ENCODE data around the gene SLC9C2. TPM values are rescaled to one million over a fixed set of nuclear protein-coding genes. Genes with fewer than 3 reads are reported as not detected.
A peak's percentile ranks its signal among the peaks of the same experiment; 100 is the strongest.
"Not testable (repeated sequence)": the region's sequence is repeated elsewhere in the genome, so short reads cannot be mapped to it uniquely, and the experiment has no call there.

SLC9C2 gene
- total and polyA plus RNA-seq, 7 experiments from 2014 or later, result not detected

DNA sequence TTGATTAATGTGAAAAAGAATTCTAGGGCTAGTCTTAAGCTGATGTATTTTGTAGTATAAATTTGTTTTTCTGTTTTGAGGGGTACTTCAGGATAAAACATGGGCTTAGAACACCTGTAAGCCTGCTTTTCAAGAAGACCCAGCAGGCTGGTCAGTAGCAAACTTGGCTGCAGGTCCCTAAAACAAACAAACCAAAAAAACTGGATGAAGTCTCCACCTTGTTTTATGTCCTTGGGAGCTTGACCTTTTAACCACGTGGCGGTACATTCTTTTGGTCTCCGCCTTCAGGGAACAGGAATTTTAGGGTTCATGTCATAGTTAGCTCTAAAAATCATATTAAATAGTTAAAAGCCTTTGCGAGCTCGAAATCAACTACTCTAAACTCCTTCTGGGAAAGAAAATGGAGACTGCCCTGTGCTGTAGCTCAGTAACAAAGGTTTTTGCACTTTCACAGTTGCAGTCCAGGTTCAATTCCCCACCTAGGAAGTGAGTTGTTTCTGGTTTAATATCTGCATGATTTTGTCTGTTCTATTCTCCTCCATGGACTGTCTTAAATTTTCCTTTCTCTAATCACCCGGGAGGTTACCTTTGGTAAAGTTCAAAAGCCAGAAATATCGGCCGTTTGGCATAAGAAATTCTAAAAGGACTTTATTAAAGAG, 107.1 kb downstream of the SLC9C2 start:
- Histone ChIP-seq H3K4me1 (ENCODE audit: control insufficient read depth in 2 of 2, insufficient read depth in 2 of 2, low read length in 2 of 2) (no peaks in the 10 kb centered on the region), H3K27ac (ENCODE audit: low read depth, low read length) (no peak overlapping the region), H3K4me3 (ENCODE audit: low read length) (no peak overlapping the region), H3K9me3 (ENCODE audit: control insufficient read depth in 2 of 3, low read length in 3 of 3) (no peaks in the 10 kb centered on the region), H3K36me3 (ENCODE audit: control insufficient read depth in 2 of 3, insufficient read depth in 3 of 3, low read length in 3 of 3) (no peaks in the 10 kb centered on the region), H3K27me3 (ENCODE audit: control insufficient read depth in 2 of 2, insufficient read depth in 2 of 2, low read length in 2 of 2) (no peaks in the 10 kb centered on the region)
- DNase-seq (no peak), ATAC-seq (no peak)
- CTCF ChIA-PET, result no interaction called here
- Mint-ChIP-seq H3K27me3 (no peaks in the 10 kb centered on the region), H3K4me1 (peaks cover 0 to 3% (median 0%) of the 10 kb centered on the region in 7 donors), H3K4me3 (no peak overlapping the region), H3K36me3 (peaks cover 0 to 17% (median 6%) of the 10 kb centered on the region in 5 donors), H3K9me3 (peaks cover 0 to 17% (median 4%) of the 10 kb centered on the region in 11 donors), H3K27ac (no peak overlapping the region)
- intact Hi-C loops (cut with micrococcal nuclease), result no loop called here
- POLR2A ChIA-PET, result no interaction called here

DNA sequence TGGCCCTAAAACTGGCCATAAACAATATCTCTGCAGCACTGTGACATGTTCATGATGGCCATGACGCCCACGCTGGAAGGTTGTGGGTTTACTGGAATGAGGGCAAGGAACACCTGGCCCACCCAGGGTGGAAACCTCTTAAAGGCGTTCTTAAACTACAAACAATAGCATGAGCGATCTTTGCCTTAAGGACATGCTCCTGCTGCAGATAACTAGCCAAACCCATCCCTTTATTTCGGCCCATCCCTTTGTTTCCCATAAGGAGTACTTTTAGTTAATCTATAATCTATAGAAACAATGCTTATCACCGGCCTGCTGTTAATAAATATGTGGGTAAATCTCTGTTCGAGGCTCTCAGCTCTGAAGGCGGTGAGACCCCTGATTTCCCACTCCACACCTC, 109.7 kb downstream of the SLC9C2 start:
- H3K27ac Mint-ChIP-seq; DNase-seq; H3K9me3 ChIP-seq (ENCODE audit: control insufficient read depth in 2 of 3, low read length in 3 of 3); CTCF ChIA-PET; H3K27me3 Mint-ChIP-seq; POLR2A ChIA-PET; intact Hi-C loops (cut with micrococcal nuclease); H3K4me3 Mint-ChIP-seq; H3K4me1 Mint-ChIP-seq; H3K4me3 ChIP-seq (ENCODE audit: low read length); H3K27ac ChIP-seq (ENCODE audit: low read depth, low read length); H3K4me1 ChIP-seq (ENCODE audit: control insufficient read depth in 2 of 2, insufficient read depth in 2 of 2, low read length in 2 of 2); ATAC-seq; H3K36me3 ChIP-seq (ENCODE audit: control insufficient read depth in 2 of 3, insufficient read depth in 3 of 3, low read length in 3 of 3); H3K27me3 ChIP-seq (ENCODE audit: control insufficient read depth in 2 of 2, insufficient read depth in 2 of 2, low read length in 2 of 2): not testable (repeated sequence)
- Mint-ChIP-seq H3K36me3 (peaks cover 0 to 30% (median 18%) of the 10 kb centered on the region in 5 donors), H3K9me3 (peaks cover 0 to 17% (median 4%) of the 10 kb centered on the region in 11 donors)

- intact Hi-C loops (cut with micrococcal nuclease), result no loop called here
- H3K4me3 Mint-ChIP-seq, result no peak overlapping the region
- no peak for DNase-seq
- peaks cover 0 to 12% (median 3%) of the 10 kb centered on the region in 11 donors for H3K9me3 Mint-ChIP-seq
- Histone ChIP-seq H3K4me3 (ENCODE audit: low read length) (no peak overlapping the region), H3K27ac (ENCODE audit: low read depth, low read length) (no peak overlapping the region), H3K9me3 (ENCODE audit: control insufficient read depth in 2 of 3, low read length in 3 of 3) (no peaks in the 10 kb centered on the region), H3K36me3 (ENCODE audit: control insufficient read depth in 2 of 3, insufficient read depth in 3 of 3, low read length in 3 of 3) (peaks cover 0 to 22% (median 12%) of the 10 kb centered on the region in 3 experiments), H3K27me3 (ENCODE audit: control insufficient read depth in 2 of 2, insufficient read depth in 2 of 2, low read length in 2 of 2) (no peaks in the 10 kb centered on the region), H3K4me1 (ENCODE audit: control insufficient read depth in 2 of 2, insufficient read depth in 2 of 2, low read length in 2 of 2) (no peaks in the 10 kb centered on the region)
- ChIA-PET POLR2A (no interaction called here), CTCF (interaction anchor here (1.3 kb wide), 1 partner anchor 62 kb away, joined by 3 read pairs; no protein-coding TSS in a partner anchor)
- no peak for ATAC-seq
- peaks cover 0 to 6% (median 0%) of the 10 kb centered on the region in 7 donors for H3K4me1 Mint-ChIP-seq
- peaks cover 7 to 39% (median 26%) of the 10 kb centered on the region in 5 donors for H3K36me3 Mint-ChIP-seq
- peak overlapping the region in 1 of 9 donors; percentile 15 for H3K27ac Mint-ChIP-seq
- H3K27me3 Mint-ChIP-seq, result no peaks in the 10 kb centered on the region
Measured at GRCh38 chr1:173491508-173491907, 111.4 kb downstream of the SLC9C2 start.

- no peak overlapping the region for H3K4me3 Mint-ChIP-seq
- POLR2A ChIA-PET, result interaction anchor here (0.6 kb wide), 1 partner anchor 1059 kb away, joined by 3 read pairs; no protein-coding TSS in a partner anchor
- H3K4me1 ChIP-seq (ENCODE audit: control insufficient read depth in 2 of 2, insufficient read depth in 2 of 2, low read length in 2 of 2), result no peaks in the 10 kb centered on the region
- no peaks in the 10 kb centered on the region for H3K27me3 Mint-ChIP-seq
- peaks cover 13 to 52% (median 36%) of the 10 kb centered on the region in 5 donors for H3K36me3 Mint-ChIP-seq
- H3K9me3 ChIP-seq (ENCODE audit: control insufficient read depth in 2 of 3, low read length in 3 of 3), result no peaks in the 10 kb centered on the region
- no peak overlapping the region for H3K27ac Mint-ChIP-seq
- H3K36me3 ChIP-seq (ENCODE audit: control insufficient read depth in 2 of 3, insufficient read depth in 3 of 3, low read length in 3 of 3), result peaks cover 5 to 37% (median 12%) of the 10 kb centered on the region in 3 experiments
- H3K4me3 ChIP-seq (ENCODE audit: low read length), result no peak overlapping the region
- H3K9me3 Mint-ChIP-seq, result peaks cover 0 to 12% (median 3%) of the 10 kb centered on the region in 11 donors
- DNase-seq (no peak), ATAC-seq (no peak)
- H3K27me3 ChIP-seq (ENCODE audit: control insufficient read depth in 2 of 2, insufficient read depth in 2 of 2, low read length in 2 of 2), result no peaks in the 10 kb centered on the region
- peaks cover 0 to 6% (median 0%) of the 10 kb centered on the region in 7 donors for H3K4me1 Mint-ChIP-seq
- intact Hi-C loops (cut with micrococcal nuclease), result no loop called here
- CTCF ChIA-PET, result no interaction called here
- no peak overlapping the region for H3K27ac ChIP-seq (ENCODE audit: low read depth, low read length)
Measured at GRCh38 chr1:173489929-173490328, 112.9 kb downstream of the SLC9C2 start.

- no peaks in the 10 kb centered on the region for H3K9me3 ChIP-seq (ENCODE audit: control insufficient read depth in 2 of 3, low read length in 3 of 3)
- ChIA-PET POLR2A (interaction anchor here (0.7 kb wide), 1 partner anchor 97 kb away, joined by 3 read pairs; no protein-coding TSS in a partner anchor), CTCF (no interaction called here)
- no peak overlapping the region for H3K27ac ChIP-seq (ENCODE audit: low read depth, low read length)
- ATAC-seq, result no peak
- Mint-ChIP-seq H3K27me3 (no peaks in the 10 kb centered on the region), H3K9me3 (peaks cover 0 to 11% (median 3%) of the 10 kb centered on the region in 11 donors), H3K27ac (peak overlapping the region in 3 of 9 donors; percentile 16 to 33 (median 22)), H3K4me3 (no peak overlapping the region), H3K4me1 (peaks cover 0 to 6% (median 0%) of the 10 kb centered on the region in 7 donors), H3K36me3 (peaks cover 13 to 59% (median 40%) of the 10 kb centered on the region in 5 donors)
- no peak for DNase-seq
- no peak overlapping the region for H3K4me3 ChIP-seq (ENCODE audit: low read length)
- no peaks in the 10 kb centered on the region for H3K27me3 ChIP-seq (ENCODE audit: control insufficient read depth in 2 of 2, insufficient read depth in 2 of 2, low read length in 2 of 2)
- intact Hi-C loops (cut with micrococcal nuclease), result no loop called here
- no peaks in the 10 kb centered on the region for H3K4me1 ChIP-seq (ENCODE audit: control insufficient read depth in 2 of 2, insufficient read depth in 2 of 2, low read length in 2 of 2)
- peaks cover 5 to 44% (median 16%) of the 10 kb centered on the region in 3 experiments for H3K36me3 ChIP-seq (ENCODE audit: control insufficient read depth in 2 of 3, insufficient read depth in 3 of 3, low read length in 3 of 3)
Measured at GRCh38 chr1:173489149-173489600, 113.7 kb downstream of the SLC9C2 start.

GRCh38 chr1:173488001-173488400, 114.9 kb downstream of the SLC9C2 start:
- Mint-ChIP-seq H3K36me3 (peaks cover 13 to 58% (median 39%) of the 10 kb centered on the region in 5 donors), H3K27ac (peak overlapping the region in 4 of 9 donors; percentile 2 to 43 (median 29)), H3K4me1 (peaks cover 0 to 6% (median 0%) of the 10 kb centered on the region in 7 donors), H3K27me3 (no peaks in the 10 kb centered on the region), H3K9me3 (peaks cover 0 to under 1% (median 0%) of the 10 kb centered on the region in 11 donors), H3K4me3 (no peak overlapping the region)
- no peak for DNase-seq
- ATAC-seq, result no peak
- H3K4me3 ChIP-seq (ENCODE audit: low read length), result no peak overlapping the region
- intact Hi-C loops (cut with micrococcal nuclease), result no loop called here
- no peaks in the 10 kb centered on the region for H3K4me1 ChIP-seq (ENCODE audit: control insufficient read depth in 2 of 2, insufficient read depth in 2 of 2, low read length in 2 of 2)
- H3K36me3 ChIP-seq (ENCODE audit: control insufficient read depth in 2 of 3, insufficient read depth in 3 of 3, low read length in 3 of 3), result peaks cover 5 to 54% (median 19%) of the 10 kb centered on the region in 3 experiments
- POLR2A ChIA-PET, result interaction anchor here (0.7 kb wide), 1 partner anchor 11 kb away, joined by 3 read pairs; the partner anchor contains the start of gene PRDX6
- CTCF ChIA-PET, result interaction anchor here (1.0 to 1.3 kb wide), 2 partner anchors 29 to 59 kb away, joined by 3 read pairs; no protein-coding TSS in a partner anchor
- H3K9me3 ChIP-seq (ENCODE audit: control insufficient read depth in 2 of 3, low read length in 3 of 3), result no peaks in the 10 kb centered on the region
- no peak overlapping the region for H3K27ac ChIP-seq (ENCODE audit: low read depth, low read length)
- H3K27me3 ChIP-seq (ENCODE audit: control insufficient read depth in 2 of 2, insufficient read depth in 2 of 2, low read length in 2 of 2), result no peaks in the 10 kb centered on the region
